Keratinocyte (primary cell): Measurements from ENCODE around the gene GYG1.

Experiments
- EZH2 ChIP-seq: IDR thresholded peaks from one replicate; pipeline ENCODE4 v1.6.1; 2012; ENCODE audit warnings: inconsistent platforms, mild to moderate bottlenecking, low read length, moderate library complexity
- TF ChIP-seq, protein P1 (sequence below), 3 experiments: IDR thresholded peaks in 1 of 3; conservative IDR thresholded peaks in 1 of 3; optimal IDR thresholded peaks in 1 of 3; 2 replicates in 2 of 3; 3 replicates in 1 of 3; pipeline versions ENCODE3 to v1.5.1; 2011; ENCODE audit warnings: low read length in 3 of 3, mild to moderate bottlenecking in 3 of 3, moderate library complexity in 2 of 3, control low read depth in 1 of 3, inconsistent platforms in 1 of 3; ENCODE audit not compliant: insufficient read depth in 2 of 3; ENCODE audit errors: extremely low read depth in 1 of 3

GRCh38 chr3:148975248-148975647 is 16.1 kb upstream of the GYG1 start:
- TF ChIP-seq, protein P1, sequence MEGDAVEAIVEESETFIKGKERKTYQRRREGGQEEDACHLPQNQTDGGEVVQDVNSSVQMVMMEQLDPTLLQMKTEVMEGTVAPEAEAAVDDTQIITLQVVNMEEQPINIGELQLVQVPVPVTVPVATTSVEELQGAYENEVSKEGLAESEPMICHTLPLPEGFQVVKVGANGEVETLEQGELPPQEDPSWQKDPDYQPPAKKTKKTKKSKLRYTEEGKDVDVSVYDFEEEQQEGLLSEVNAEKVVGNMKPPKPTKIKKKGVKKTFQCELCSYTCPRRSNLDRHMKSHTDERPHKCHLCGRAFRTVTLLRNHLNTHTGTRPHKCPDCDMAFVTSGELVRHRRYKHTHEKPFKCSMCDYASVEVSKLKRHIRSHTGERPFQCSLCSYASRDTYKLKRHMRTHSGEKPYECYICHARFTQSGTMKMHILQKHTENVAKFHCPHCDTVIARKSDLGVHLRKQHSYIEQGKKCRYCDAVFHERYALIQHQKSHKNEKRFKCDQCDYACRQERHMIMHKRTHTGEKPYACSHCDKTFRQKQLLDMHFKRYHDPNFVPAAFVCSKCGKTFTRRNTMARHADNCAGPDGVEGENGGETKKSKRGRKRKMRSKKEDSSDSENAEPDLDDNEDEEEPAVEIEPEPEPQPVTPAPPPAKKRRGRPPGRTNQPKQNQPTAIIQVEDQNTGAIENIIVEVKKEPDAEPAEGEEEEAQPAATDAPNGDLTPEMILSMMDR (optimal IDR thresholded peaks at IDR 0.05 in 1 of 3, IDR thresholded peaks at IDR 0.05 in 1 of 3, conservative IDR thresholded peaks at IDR 0.05 in 1 of 3; ENCODE audit: extremely low read depth in 1 of 3, insufficient read depth in 2 of 3, low read length in 3 of 3): peak in 2 of 3 experiments; percentile 11 to 28
- no peak for TF ChIP-seq EZH2
